Choroid plexus epithelial cell (primary cell): ENCODE results near the gene CFAP100.

Experiments used
- DNase-seq: peaks from one replicate; pipeline ENCODE4 v3.0.0-alpha.2; 2010; ENCODE audit warnings: low read depth
- H3K4me3 ChIP-seq: 2 replicates; pipeline ENCODE4 v1.5.1; 2011; ENCODE audit warnings: low read depth, mild to moderate bottlenecking, control low read depth, low read length, moderate library complexity
- TF ChIP-seq, protein P1 (sequence below): conservative IDR thresholded peaks from 2 replicates; pipeline ENCODE4 v1.5.1; 2011; ENCODE audit warnings: low read depth, mild to moderate bottlenecking, control low read depth, inconsistent platforms, low read length, moderate library complexity

CFAP100 gene

GRCh38 chr3:126474498-126475412 is 80.0 kb downstream of the CFAP100 start:
- peak; percentile 49 for DNase-seq
- TF ChIP-seq, protein P1, sequence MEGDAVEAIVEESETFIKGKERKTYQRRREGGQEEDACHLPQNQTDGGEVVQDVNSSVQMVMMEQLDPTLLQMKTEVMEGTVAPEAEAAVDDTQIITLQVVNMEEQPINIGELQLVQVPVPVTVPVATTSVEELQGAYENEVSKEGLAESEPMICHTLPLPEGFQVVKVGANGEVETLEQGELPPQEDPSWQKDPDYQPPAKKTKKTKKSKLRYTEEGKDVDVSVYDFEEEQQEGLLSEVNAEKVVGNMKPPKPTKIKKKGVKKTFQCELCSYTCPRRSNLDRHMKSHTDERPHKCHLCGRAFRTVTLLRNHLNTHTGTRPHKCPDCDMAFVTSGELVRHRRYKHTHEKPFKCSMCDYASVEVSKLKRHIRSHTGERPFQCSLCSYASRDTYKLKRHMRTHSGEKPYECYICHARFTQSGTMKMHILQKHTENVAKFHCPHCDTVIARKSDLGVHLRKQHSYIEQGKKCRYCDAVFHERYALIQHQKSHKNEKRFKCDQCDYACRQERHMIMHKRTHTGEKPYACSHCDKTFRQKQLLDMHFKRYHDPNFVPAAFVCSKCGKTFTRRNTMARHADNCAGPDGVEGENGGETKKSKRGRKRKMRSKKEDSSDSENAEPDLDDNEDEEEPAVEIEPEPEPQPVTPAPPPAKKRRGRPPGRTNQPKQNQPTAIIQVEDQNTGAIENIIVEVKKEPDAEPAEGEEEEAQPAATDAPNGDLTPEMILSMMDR = no peak
- peak overlapping the region; percentile 78 for H3K4me3 ChIP-seq

- TF ChIP-seq, protein P1 = peak; percentile 42
- peak; percentile 96 for DNase-seq
- peak within 1 kb of the TSS; percentile 78 for H3K4me3 ChIP-seq
Measured at GRCh38 chr3:126475413-126476114, 80.9 kb downstream of the CFAP100 start, which contains the start of gene ZXDC. TSS of gene ZXDC (minus strand) at chr3:126475891. CDS start at chr3:126475865, 26 bp downstream.

DNA sequence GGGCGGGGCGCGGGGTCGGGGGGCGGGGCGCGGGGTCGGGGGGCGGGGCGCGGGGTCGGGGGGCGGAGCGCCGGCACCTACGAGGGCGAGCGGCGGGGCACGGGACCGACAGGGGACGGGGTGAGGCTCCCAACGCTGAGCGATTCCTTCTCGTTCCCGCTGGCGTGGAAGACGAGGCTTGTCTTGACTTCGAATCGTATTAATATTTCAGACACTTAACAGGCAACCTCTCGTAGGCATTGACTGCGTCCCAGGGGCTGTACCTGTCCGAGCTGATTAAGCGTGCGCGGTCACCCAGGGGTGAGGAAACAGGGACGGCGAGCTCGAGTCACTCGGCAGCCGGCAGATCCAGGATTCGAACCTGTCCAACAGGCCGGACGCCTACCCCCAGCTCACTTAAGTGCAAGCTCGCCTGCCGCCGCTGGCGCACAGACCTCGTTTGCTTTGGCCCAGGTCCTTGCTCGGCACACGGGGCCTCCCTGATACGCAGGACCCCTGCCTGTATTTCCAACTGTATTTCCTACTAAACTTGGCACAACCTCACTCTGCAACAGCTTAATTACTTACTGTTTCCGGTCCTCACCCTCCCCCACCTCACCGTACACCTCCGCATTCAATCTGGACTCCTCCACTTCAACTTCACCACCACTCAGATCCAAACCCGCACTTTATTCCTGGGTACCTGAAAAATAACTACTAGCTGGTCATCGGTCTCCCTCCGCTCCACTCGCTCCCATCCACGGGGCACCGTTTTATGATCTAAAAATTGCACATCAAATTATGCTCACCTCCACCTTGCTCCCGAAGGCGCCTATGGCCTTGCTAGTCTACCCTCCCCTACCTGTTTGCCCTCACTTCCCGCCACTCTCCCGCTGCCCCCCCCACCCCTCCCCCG is 81.7 kb downstream of the CFAP100 start:
- peak overlapping the region; percentile 62 for H3K4me3 ChIP-seq
- peak; percentile 54 for DNase-seq
- TF ChIP-seq, protein P1 = no peak

- TF ChIP-seq, protein P1 = no peak
- no peak for DNase-seq
- H3K4me3 ChIP-seq = no peak overlapping the region
Measured at GRCh38 chr3:126477061-126477380, 82.3 kb downstream of the CFAP100 start.

GRCh38 chr3:126478581-126479310 is 84.0 kb downstream of the CFAP100 start:
- TF ChIP-seq, protein P1 = no peak
- DNase-seq = no peak
- no peak overlapping the region for H3K4me3 ChIP-seq

DNA sequence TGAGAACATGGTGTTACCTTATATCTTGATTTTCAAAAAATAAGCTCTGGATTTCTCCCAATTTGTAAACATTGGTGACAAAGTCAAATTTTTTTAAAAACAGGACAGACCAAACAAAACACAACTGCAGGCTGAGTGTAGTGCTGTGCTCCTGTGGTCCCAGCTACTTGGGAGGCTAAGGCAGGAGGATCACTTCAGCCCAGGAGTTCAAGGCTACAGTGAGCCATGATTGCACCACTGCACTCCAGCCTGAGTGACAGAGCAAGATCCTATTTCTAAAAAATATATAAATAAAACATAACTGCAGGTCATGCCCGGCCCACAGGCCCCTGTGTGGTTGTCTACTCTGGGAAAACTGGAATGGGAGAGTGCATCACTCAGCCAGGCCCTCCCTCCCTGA is 84.9 kb downstream of the CFAP100 start:
- H3K4me3 ChIP-seq = no peak overlapping the region
- no peak for DNase-seq
- TF ChIP-seq, protein P1 = no peak
